ENCODE data around the gene XRCC2.
"Not testable (repeated sequence)": the region's sequence is repeated elsewhere in the genome, so short reads cannot be mapped to it uniquely, and the experiment has no call there.

The XRCC2 gene

GRCh38 chr7:152675759-152676636 is at the start of gene XRCC2:
TSS of gene XRCC2 (minus strand) at chr7:152676141. CDS start at chr7:152676079, 62 bp downstream.
- DNase-seq = peak; percentile 96

GRCh38 chr7:152723364-152723763 is 47.4 kb upstream of the XRCC2 start:
- no peak for DNase-seq

- DNase-seq = not testable (repeated sequence)
Observed at GRCh38 chr7:152712412-152713042, 36.6 kb upstream of the XRCC2 start.

GRCh38 chr7:152711444-152711944 is 35.6 kb upstream of the XRCC2 start:
- no peak for DNase-seq

- no peak for DNase-seq
Observed at GRCh38 chr7:152710153-152710442, 34.2 kb upstream of the XRCC2 start.

DNA sequence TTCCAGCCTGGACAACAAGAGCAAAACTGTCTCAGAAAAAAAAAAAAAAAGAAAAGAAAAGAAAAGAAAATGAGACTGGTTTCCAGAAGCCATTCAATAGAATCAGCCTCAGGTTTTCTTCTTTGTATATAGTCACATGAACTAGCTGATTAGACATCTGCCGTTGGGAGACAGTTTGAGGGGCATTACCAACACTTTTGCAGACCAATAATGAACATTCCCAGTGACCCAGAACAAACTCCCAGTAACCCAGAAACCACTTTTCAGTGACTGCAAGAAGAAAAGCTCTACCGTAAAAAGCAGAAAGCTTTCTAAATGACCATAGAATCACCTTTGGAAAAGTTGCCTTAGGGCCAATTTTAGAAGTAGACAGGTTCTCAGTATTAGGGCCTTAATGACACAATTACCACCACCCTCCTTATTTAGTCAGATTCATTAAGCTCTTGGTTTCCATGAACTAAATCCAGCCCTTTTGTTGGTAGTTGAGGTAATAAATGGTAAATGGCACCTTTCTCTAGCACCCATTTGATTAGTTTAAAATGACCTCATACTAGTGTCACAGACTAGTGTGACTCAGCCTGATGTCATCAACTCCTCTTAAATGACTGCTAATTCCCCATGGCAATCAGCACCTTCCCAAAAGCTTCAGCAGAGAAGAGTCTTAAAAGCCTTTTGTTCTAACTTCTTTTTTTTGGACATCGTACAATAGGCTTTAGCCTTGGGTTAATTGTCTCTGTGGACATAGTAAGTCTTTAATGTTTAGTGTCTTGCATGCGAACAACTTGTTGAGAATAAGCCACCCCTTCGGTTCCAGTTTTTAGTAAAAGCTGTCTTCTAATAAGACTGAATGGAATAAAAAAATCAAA is 33.6 kb upstream of the XRCC2 start:
- no peak for DNase-seq

GRCh38 chr7:152704796-152705384 is 28.9 kb upstream of the XRCC2 start:
- DNase-seq = no peak

DNA sequence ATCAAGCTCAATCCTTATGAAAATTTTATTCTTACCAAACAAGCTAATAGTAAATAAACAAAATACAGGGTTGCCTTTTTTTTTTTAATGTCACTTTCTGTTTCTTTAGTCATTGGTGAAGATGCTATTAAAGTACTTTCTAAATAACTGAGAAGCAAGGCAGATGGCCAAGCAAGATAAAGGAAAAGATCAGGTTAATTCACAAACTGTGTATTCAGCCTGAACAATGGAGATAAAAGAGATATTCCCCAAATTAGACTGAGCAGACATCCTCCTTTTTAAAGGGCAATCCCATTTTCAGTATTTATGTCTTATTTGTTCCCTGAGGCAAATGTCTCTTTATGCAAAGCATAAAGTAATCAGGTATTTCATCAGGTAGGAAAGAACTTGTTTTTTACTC is 23.1 kb upstream of the XRCC2 start:
- DNase-seq = no peak

DNA sequence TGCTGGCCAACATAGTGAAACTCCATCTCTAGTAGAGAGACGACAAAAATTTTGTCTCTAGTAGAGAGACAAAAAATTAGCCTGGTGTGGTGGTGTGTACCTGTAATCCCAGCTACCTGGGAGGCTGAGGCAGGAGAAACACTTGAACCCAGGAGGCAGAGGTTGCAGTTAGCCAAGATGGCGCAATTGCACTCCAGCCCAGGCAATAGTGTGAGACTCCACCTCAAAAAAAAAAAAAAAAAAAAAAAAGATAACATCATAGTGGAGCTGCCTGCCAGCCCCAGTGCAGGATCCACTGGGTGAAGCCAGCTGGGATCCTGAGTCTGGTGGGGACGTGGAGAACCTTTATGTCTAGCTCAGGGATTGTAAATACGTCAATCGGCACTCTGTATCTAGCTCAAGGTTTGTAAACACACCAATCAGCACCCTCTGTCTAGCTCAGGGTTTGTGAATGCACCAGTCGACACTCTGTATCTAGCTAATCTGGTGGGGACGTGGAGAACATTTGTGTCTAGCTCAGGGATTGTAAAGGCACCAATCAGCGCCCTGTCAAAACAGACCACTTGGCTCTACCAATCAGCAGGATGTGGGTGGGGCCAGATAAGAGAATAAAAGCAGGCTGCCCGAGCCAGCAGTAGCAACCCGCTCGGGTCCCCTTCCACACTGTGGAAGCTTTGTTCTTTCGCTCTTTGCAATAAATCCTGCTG is 21.5 kb upstream of the XRCC2 start:
- DNase-seq = not testable (repeated sequence)

- DNase-seq = not testable (repeated sequence)
Observed at GRCh38 chr7:152692196-152692595, 16.3 kb upstream of the XRCC2 start.

DNA sequence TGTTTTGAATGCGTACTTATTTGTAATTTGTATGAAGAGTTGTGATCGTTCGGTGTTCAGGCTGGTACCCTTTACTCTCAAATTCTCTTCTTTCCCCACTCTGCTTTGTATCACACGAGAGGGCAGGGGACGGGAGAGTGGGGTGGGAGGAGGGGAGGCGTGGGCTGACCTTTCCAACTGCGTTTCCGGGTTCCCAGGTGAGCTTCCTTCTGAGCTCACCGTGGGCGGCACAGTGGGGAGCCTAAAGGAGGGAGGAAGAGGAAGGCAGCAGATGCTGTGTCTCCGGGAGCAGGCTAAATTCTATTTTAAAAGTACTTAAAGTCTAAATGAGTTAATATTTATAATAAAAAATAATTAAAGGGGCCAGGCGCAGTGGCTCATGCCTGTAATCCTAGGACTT is 7.4 kb upstream of the XRCC2 start:
- no peak for DNase-seq

DNA sequence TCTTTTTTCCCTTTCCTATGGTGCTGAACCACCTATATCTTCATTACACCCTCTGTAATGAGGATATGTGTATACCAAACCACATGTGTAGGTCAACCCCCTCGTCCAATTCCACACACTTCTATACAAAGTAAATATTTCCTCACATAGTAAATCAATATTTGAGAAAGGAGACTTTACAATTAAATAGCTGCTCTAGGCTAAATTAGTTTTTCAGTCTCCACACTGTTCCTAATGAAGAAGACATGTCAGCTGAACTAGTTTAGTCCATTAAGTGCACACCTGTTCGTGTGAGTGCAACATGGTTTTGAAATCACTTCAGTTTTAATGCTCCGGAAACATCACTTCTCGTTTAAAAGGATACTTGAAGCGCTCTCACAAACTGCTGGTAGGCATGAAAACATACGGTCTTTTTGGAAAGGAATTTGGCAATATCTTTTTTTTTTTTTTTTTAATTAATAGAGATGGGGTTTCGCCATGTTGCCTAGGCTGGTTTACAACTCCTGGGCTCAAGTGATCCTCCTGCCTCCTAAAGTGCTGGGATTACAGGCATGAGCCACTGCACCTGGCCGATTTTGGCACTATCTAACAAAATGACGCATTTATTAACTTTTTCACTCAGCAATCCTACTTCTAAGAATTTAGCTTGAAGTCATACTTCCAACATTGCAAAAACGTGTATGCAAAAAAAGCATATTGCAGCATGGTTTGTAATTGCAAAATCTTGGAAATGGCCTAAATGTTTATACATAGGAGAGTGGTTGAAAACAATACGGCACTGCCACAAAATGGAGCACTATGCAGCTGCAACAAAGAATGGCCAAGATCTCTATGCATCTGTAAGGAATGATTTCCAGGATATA is 2.1 kb upstream of the XRCC2 start:
- no peak for DNase-seq

GRCh38 chr7:152674860-152675758 is 832 bp downstream of the XRCC2 start:
- DNase-seq = no peak

DNA sequence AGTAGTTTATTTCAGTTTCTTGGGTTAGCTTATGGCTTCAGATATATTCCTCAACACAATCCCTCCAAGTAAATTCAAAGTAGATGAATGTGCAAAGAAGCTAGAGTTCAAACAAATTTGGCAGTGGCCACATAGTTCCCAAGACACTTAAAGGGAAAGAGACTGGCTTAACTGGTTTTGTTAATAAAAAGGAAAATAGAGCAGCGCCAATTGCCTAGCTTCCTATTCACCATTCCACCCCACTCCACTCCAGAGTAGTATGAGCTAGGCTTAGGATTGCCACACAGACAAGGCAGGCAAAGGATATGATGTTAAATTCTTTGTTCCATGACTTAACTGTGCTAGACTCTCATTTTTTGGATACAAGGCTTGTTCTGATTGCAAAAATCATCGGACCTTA is 2.0 kb downstream of the XRCC2 start:
- DNase-seq = no peak

DNA sequence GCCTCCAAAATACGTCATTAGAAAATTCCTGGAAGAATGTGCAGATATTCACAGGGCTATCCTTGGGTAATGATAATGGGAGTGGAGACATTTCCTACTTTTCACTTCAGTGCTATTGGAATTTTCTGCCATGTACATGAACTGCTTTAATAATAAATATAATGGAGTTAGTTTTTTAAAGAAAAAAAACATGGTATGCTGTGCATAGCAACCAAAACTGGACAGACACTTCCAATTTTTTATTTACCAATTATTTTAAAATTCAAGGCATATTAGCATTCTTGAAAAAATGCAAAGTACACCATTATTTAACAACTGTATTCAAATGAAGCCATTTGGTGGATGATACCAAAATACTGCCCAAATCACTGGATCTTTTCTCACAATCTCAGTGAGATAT is 3.3 kb downstream of the XRCC2 start:
- no peak for DNase-seq

DNA sequence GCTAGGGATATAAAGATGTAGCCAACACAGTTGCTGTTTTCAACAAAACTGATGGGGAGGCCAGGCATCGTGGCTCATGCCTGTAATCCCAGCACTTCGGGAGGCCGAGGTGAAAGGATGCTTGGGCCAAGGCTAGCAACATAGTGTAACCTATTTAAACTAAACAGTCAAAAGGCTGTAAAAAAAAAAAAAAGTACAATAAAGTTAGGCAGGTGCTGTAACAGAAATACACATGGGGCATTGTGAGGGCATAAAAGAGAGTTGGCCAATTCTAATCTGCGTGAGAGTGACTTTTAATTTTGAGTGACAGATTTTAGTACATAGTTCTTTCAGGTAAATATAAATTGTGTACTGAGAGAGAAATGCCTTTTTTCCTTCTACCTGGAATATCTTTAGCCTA is 6.2 kb downstream of the XRCC2 start:
- DNase-seq = no peak

DNA sequence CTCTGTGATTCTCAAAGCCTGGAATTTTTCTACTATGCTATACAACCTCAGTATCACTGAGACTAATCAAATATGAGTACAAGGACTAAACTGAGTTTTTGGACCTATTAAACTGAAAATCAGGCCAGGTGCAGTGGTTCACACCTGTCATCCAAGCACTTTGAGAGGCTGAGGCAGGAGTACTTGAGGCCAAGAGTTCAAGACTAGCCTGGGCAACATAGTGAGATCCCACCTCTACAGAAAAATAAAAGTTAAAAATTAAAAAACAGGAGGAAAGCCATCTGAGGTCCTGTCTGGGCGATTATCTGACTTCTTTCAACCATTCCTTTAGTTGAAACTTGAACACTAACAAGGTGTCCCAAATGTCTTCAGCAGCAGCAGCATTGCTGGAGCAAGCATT is 7.0 kb downstream of the XRCC2 start:
- no peak for DNase-seq

GRCh38 chr7:152667958-152668357 is 8.0 kb downstream of the XRCC2 start:
- no peak for DNase-seq

GRCh38 chr7:152666078-152666477 is 9.9 kb downstream of the XRCC2 start:
- DNase-seq = no peak

- no peak for DNase-seq
Observed at GRCh38 chr7:152664636-152665035, 11.3 kb downstream of the XRCC2 start.

All from activated CD4-positive, alpha-beta T cell treated with anti-CD3 and anti-CD28 coated beads for 4 hours (primary cell).